ENCODE results near the gene DIS3L2.

GRCh38 chr2:232009639-232010274, 48.2 kb downstream of the DIS3L2 start:
- no peak for TF ChIP-seq CTCF (IDR thresholded peaks at IDR 0.05; ENCODE audit: insufficient read depth, low read depth, low read length)
- no peak for TF ChIP-seq EZH2 (IDR thresholded peaks at IDR 0.05; ENCODE audit: insufficient read depth, low read length)
